ENCODE results near the gene SLC2A6. TPM values are rescaled to one million over a fixed set of nuclear protein-coding genes. Genes with fewer than 3 reads are reported as not detected.

SLC2A6 gene
- polyA plus RNA-seq, 4 donors: 0.89 to 2.5 (median 1.5) TPM

DNA sequence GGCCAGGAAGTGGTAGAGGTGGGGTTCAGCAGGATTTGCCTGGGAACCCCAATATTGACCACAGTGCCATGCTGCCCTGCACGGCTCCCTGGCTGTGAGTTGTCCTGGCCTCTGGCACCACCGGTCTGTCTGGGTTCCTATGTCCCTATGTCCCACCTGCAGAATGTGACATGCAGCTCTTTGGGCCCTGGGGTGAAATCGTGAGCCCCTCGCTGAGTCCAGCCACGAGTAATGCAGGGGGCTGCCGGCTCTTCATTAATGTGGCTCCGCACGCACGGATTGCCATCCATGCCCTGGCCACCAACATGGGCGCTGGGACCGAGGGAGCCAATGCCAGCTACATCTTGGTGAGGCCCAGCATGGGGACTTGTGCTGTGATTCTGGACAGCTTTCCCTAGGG is 21.2 kb downstream of the SLC2A6 start:
- 93 to 98% (median 96%) methylated on average over 11 of the region's 11 CpGs for WGBS, 3 donors
- FAIRE-seq: no peak
- no peak for DNase-seq

DNA sequence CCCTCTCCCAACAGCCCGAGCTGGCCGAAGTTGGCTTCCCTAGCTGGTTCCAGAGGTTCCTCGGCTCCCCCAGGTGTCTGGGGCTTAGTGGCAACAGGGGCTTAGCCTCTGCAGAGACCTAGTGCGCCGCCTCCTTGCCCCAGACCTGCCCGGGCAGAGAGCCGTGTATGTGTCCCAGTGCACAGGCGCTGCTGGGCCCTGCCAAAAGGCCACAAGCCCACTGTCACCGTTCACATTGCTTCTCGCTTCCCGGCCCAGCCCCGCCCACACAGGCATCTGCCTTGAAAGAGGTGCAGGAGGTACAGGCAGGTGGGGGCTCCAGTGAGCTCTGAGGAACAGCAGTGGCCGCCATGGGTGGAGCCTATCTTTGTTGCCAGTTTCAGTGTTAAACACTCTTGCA is 21.7 kb downstream of the SLC2A6 start:
- DNase-seq (no peak), FAIRE-seq (no peak)
- Histone ChIP-seq H3K36me3 (ENCODE audit: control insufficient read depth in 3 of 3, insufficient read depth in 2 of 3, low read depth in 1 of 3, low read length in 3 of 3) (peaks cover 0 to 19% (median 0%) of the 10 kb centered on the region in 3 donors), H3K4me3 (ENCODE audit: low read depth in 1 of 3, low read length in 3 of 3) (no peak overlapping the region), H3K27me3 (ENCODE audit: control insufficient read depth in 3 of 3, insufficient read depth in 3 of 3, low read length in 3 of 3) (no peaks in the 10 kb centered on the region), H3K9me3 (ENCODE audit: control insufficient read depth in 2 of 2, insufficient read depth in 1 of 2, low read depth in 1 of 2, low read length in 1 of 2) (no peaks in the 10 kb centered on the region), H3K4me1 (ENCODE audit: control insufficient read depth in 3 of 3, insufficient read depth in 2 of 3, low read depth in 1 of 3, low read length in 2 of 3) (peaks cover 0 to 18% (median 0%) of the 10 kb centered on the region in 3 donors), H3K27ac (ENCODE audit: low read depth in 1 of 3, low read length in 2 of 3) (no peak overlapping the region)
- WGBS, 3 donors: 73 to 86% (median 74%) methylated on average over 13 of the region's 13 CpGs

More for the DNA sequence above, 21.2 kb downstream of the SLC2A6 start:
- Histone ChIP-seq H3K4me3 (ENCODE audit: low read depth in 1 of 3, low read length in 3 of 3) (no peak overlapping the region), H3K9me3 (ENCODE audit: control insufficient read depth in 2 of 2, insufficient read depth in 1 of 2, low read depth in 1 of 2, low read length in 1 of 2) (no peaks in the 10 kb centered on the region), H3K4me1 (ENCODE audit: control insufficient read depth in 3 of 3, insufficient read depth in 2 of 3, low read depth in 1 of 3, low read length in 2 of 3) (peaks cover 0 to 18% (median 0%) of the 10 kb centered on the region in 3 donors), H3K36me3 (ENCODE audit: control insufficient read depth in 3 of 3, insufficient read depth in 2 of 3, low read depth in 1 of 3, low read length in 3 of 3) (peaks cover 0 to 24% (median 0%) of the 10 kb centered on the region in 3 donors), H3K27me3 (ENCODE audit: control insufficient read depth in 3 of 3, insufficient read depth in 3 of 3, low read length in 3 of 3) (no peaks in the 10 kb centered on the region), H3K27ac (ENCODE audit: low read depth in 1 of 3, low read length in 2 of 3) (no peak overlapping the region)

DNA sequence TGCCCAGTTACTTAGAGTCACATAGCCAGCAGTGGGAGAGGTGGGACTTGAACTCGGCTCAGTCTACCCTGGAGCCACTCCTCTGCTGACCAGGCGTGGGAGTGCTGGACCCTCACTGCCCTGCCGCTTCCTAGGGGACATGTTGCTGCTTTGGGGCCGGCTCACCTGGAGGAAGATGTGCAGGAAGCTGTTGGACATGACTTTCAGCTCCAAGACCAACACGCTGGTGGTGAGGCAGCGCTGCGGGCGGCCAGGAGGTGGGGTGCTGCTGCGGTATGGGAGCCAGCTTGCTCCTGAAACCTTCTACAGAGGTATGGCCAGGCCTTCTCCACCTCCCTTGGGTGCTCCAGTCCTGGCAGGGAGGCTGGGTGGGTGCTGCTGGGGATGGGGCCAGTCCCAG is 22.5 kb downstream of the SLC2A6 start:
- Histone ChIP-seq H3K4me3 (ENCODE audit: low read depth in 1 of 3, low read length in 3 of 3) (no peak overlapping the region), H3K27me3 (ENCODE audit: control insufficient read depth in 3 of 3, insufficient read depth in 3 of 3, low read length in 3 of 3) (no peaks in the 10 kb centered on the region), H3K36me3 (ENCODE audit: control insufficient read depth in 3 of 3, insufficient read depth in 2 of 3, low read depth in 1 of 3, low read length in 3 of 3) (peaks cover 0 to 15% (median 0%) of the 10 kb centered on the region in 3 donors), H3K9me3 (ENCODE audit: control insufficient read depth in 2 of 2, insufficient read depth in 1 of 2, low read depth in 1 of 2, low read length in 1 of 2) (no peaks in the 10 kb centered on the region), H3K27ac (ENCODE audit: low read depth in 1 of 3, low read length in 2 of 3) (no peak overlapping the region), H3K4me1 (ENCODE audit: control insufficient read depth in 3 of 3, insufficient read depth in 2 of 3, low read depth in 1 of 3, low read length in 2 of 3) (peaks cover 0 to 13% (median 0%) of the 10 kb centered on the region in 3 donors)
- 90 to 95% (median 91%) methylated on average over 9 of the region's 9 CpGs for WGBS, 3 donors
- no peak for DNase-seq
- no peak for FAIRE-seq

DNA sequence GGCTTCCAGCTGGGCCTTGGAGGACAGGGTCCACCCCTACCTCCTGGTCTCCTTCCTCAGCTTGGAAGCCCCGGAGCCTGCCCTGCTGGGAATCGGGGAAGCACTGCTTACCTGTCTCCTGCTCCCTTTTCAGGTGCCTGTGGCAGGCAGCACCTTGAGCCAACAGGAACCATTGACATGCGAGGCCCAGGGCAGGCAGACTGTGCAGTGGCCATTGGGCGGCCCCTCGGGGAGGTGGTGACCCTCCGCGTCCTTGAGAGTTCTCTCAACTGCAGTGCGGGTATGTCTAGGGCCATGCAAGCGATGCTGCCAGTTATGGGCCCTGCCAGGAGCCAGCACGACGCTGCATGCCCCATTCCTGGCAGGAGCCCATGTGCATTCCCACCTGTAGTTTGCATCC is 23.0 kb downstream of the SLC2A6 start:
- peaks cover 0 to 9% (median 0%) of the 10 kb centered on the region in 3 donors for H3K4me1 ChIP-seq (ENCODE audit: control insufficient read depth in 3 of 3, insufficient read depth in 2 of 3, low read depth in 1 of 3, low read length in 2 of 3)
- H3K27ac ChIP-seq (ENCODE audit: low read depth in 1 of 3, low read length in 2 of 3): no peak overlapping the region
- no peak for FAIRE-seq
- no peaks in the 10 kb centered on the region for H3K27me3 ChIP-seq (ENCODE audit: control insufficient read depth in 3 of 3, insufficient read depth in 3 of 3, low read length in 3 of 3)
- WGBS, 3 donors: 92 to 93% (median 93%) methylated on average over 11 of the region's 11 CpGs
- H3K4me3 ChIP-seq (ENCODE audit: low read depth in 1 of 3, low read length in 3 of 3): no peak overlapping the region
- peaks cover 0 to 12% (median 0%) of the 10 kb centered on the region in 3 donors for H3K36me3 ChIP-seq (ENCODE audit: control insufficient read depth in 3 of 3, insufficient read depth in 2 of 3, low read depth in 1 of 3, low read length in 3 of 3)
- no peaks in the 10 kb centered on the region for H3K9me3 ChIP-seq (ENCODE audit: control insufficient read depth in 2 of 2, insufficient read depth in 1 of 2, low read depth in 1 of 2, low read length in 1 of 2)
- no peak for DNase-seq

DNA sequence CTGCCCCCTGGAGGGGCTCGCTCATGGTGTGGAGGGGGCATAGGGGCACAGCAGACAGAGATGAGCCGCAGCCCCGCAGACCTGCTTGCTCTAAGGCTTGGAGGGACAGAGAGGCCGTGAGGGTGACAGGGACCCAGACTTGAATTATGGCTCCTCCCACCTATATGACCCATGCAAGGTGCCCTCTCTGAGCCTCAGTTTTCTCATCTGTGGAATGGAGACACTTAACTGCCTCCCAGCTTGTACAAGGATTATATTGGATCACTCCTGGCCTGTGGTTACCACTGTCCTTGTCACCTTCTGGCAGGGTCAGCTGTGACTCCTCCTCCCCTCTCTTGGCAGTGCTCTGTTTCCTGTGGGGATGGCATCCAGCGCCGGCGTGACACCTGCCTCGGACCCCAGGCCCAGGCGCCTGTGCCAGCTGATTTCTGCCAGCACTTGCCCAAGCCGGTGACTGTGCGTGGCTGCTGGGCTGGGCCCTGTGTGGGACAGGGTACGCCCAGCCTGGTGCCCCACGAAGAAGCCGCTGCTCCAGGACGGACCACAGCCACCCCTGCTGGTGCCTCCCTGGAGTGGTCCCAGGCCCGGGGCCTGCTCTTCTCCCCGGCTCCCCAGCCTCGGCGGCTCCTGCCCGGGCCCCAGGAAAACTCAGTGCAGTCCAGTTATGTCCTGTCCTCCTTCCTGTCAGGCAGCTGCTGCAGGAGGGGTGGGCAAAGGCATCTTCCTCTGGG is 23.8 kb downstream of the SLC2A6 start:
- Histone ChIP-seq H3K9me3 (ENCODE audit: control insufficient read depth in 2 of 2, insufficient read depth in 1 of 2, low read depth in 1 of 2, low read length in 1 of 2) (no peaks in the 10 kb centered on the region), H3K27ac (ENCODE audit: low read depth in 1 of 3, low read length in 2 of 3) (no peak overlapping the region), H3K4me3 (ENCODE audit: low read depth in 1 of 3, low read length in 3 of 3) (no peak overlapping the region), H3K27me3 (ENCODE audit: control insufficient read depth in 3 of 3, insufficient read depth in 3 of 3, low read length in 3 of 3) (no peaks in the 10 kb centered on the region), H3K4me1 (ENCODE audit: control insufficient read depth in 3 of 3, insufficient read depth in 2 of 3, low read depth in 1 of 3, low read length in 2 of 3) (peaks cover 0 to 4% (median 0%) of the 10 kb centered on the region in 3 donors), H3K36me3 (ENCODE audit: control insufficient read depth in 3 of 3, insufficient read depth in 2 of 3, low read depth in 1 of 3, low read length in 3 of 3) (peaks cover 0 to 12% (median 0%) of the 10 kb centered on the region in 3 donors)
- no peak for DNase-seq
- WGBS, 3 donors: 94 to 95% (median 95%) methylated on average over 20 of the region's 20 CpGs
- FAIRE-seq: no peak

DNA sequence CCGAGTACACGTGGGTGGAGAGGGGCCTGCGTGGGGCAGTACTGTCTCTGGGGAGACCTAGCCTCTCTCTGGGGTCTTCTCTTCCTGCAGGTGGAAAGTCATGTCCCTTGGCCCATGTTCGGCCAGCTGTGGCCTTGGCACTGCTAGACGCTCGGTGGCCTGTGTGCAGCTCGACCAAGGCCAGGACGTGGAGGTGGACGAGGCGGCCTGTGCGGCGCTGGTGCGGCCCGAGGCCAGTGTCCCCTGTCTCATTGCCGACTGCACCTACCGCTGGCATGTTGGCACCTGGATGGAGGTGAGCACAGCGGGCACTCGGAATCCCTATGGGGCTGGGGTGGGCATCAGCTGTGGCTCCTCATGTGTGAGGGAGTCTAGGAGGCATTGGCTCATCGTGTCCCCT is 24.6 kb downstream of the SLC2A6 start:
- DNase-seq (no peak), FAIRE-seq (no peak)
- H3K36me3 ChIP-seq (ENCODE audit: control insufficient read depth in 3 of 3, insufficient read depth in 2 of 3, low read depth in 1 of 3, low read length in 3 of 3): peaks cover 0 to 12% (median 0%) of the 10 kb centered on the region in 3 donors
- WGBS, 3 donors: 91 to 92% (median 91%) methylated on average over 18 to 19 of the region's 19 CpGs
- H3K27ac ChIP-seq (ENCODE audit: low read depth in 1 of 3, low read length in 2 of 3): no peak overlapping the region
- peaks cover 0 to 3% (median 0%) of the 10 kb centered on the region in 3 donors for H3K4me1 ChIP-seq (ENCODE audit: control insufficient read depth in 3 of 3, insufficient read depth in 2 of 3, low read depth in 1 of 3, low read length in 2 of 3)
- no peak overlapping the region for H3K4me3 ChIP-seq (ENCODE audit: low read depth in 1 of 3, low read length in 3 of 3)
- H3K27me3 ChIP-seq (ENCODE audit: control insufficient read depth in 3 of 3, insufficient read depth in 3 of 3, low read length in 3 of 3): no peaks in the 10 kb centered on the region
- no peaks in the 10 kb centered on the region for H3K9me3 ChIP-seq (ENCODE audit: control insufficient read depth in 2 of 2, insufficient read depth in 1 of 2, low read depth in 1 of 2, low read length in 1 of 2)

DNA sequence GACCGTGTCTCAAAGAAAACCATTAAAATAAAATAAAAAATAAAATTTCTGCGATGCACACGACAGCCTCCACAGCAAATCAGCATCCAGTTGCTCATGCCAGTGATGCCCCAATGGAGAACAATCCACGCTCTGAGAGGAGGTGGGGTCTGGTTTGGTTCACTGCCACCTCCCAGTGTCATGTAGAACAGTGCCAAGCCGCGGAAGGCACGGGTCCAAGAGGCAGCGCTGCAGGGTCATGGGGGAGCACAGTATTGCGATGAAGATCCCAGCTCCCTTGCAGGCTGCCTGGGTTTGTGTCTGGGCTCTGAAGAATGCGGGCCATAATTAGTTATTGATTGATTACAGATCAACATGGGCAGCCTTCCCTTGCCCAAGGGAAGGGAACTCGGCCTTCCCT is 25.2 kb downstream of the SLC2A6 start:
- no peak overlapping the region for H3K27ac ChIP-seq (ENCODE audit: low read depth in 1 of 3, low read length in 2 of 3)
- H3K27me3 ChIP-seq (ENCODE audit: control insufficient read depth in 3 of 3, insufficient read depth in 3 of 3, low read length in 3 of 3): no peaks in the 10 kb centered on the region
- 78 to 89% (median 83%) methylated on average over 11 of the region's 11 CpGs for WGBS, 3 donors
- H3K9me3 ChIP-seq (ENCODE audit: control insufficient read depth in 2 of 2, insufficient read depth in 1 of 2, low read depth in 1 of 2, low read length in 1 of 2): no peaks in the 10 kb centered on the region
- H3K4me1 ChIP-seq (ENCODE audit: control insufficient read depth in 3 of 3, insufficient read depth in 2 of 3, low read depth in 1 of 3, low read length in 2 of 3): no peaks in the 10 kb centered on the region
- H3K36me3 ChIP-seq (ENCODE audit: control insufficient read depth in 3 of 3, insufficient read depth in 2 of 3, low read depth in 1 of 3, low read length in 3 of 3): peaks cover 0 to 12% (median 0%) of the 10 kb centered on the region in 3 donors
- DNase-seq (no peak), FAIRE-seq (no peak)
- no peak overlapping the region for H3K4me3 ChIP-seq (ENCODE audit: low read depth in 1 of 3, low read length in 3 of 3)

DNA sequence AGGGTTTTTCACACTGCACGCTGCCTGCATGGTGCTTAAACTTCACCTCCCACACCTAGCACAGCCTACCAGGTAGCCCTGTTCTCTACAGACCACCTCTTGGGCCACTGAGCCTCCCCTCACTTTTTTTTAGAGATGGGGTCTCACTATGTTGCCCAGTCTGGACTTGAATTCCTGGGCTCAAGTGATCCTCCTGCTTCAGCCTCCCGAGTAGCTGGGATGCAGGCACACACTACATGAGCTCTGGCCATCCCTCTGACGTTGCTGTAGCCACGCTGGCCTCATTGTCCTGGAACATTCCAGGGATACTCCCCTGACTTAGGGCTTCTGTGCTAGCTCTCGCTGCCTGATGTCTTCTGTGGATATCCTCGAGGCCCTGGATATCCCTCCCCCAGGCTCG is 26.3 kb downstream of the SLC2A6 start:
- DNase-seq (no peak), FAIRE-seq (no peak)
- no peaks in the 10 kb centered on the region for H3K27me3 ChIP-seq (ENCODE audit: control insufficient read depth in 3 of 3, insufficient read depth in 3 of 3, low read length in 3 of 3)
- no peaks in the 10 kb centered on the region for H3K4me1 ChIP-seq (ENCODE audit: control insufficient read depth in 3 of 3, insufficient read depth in 2 of 3, low read depth in 1 of 3, low read length in 2 of 3)
- H3K36me3 ChIP-seq (ENCODE audit: control insufficient read depth in 3 of 3, insufficient read depth in 2 of 3, low read depth in 1 of 3, low read length in 3 of 3): peaks cover 0 to 10% (median 0%) of the 10 kb centered on the region in 3 donors
- H3K27ac ChIP-seq (ENCODE audit: low read depth in 1 of 3, low read length in 2 of 3): no peak overlapping the region
- no peak overlapping the region for H3K4me3 ChIP-seq (ENCODE audit: low read depth in 1 of 3, low read length in 3 of 3)
- WGBS, 3 donors: 87 to 89% (median 89%) methylated on average over 7 of the region's 7 CpGs
- no peaks in the 10 kb centered on the region for H3K9me3 ChIP-seq (ENCODE audit: control insufficient read depth in 2 of 2, insufficient read depth in 1 of 2, low read depth in 1 of 2, low read length in 1 of 2)

All from small intestine (tissue), 7 donors.